HCT116 (cell line): ENCODE results near the gene ARHGEF12.

Experiments used
- ATF3 ChIP-seq: IDR thresholded peaks from 2 replicates; pipeline ENCODE4 v1.6.1; 2012
- CEBPB ChIP-seq: IDR thresholded peaks from 2 replicates; pipeline ENCODE4 v1.6.1; 2012; ENCODE audit warnings: low read depth
- CTCF ChIP-seq, 3 experiments: fragments of 200-600 bp in 1 of 3; sonication (generic) in 1 of 3; IDR thresholded peaks in 2 of 3; conservative IDR thresholded peaks in 1 of 3; 2 replicates each; pipeline ENCODE4 v1.5.1; 2012 to 2017; ENCODE audit warnings: low read depth in 2 of 3, low read length in 2 of 3, antibody characterized with exemption in 1 of 3, borderline replicate concordance in 1 of 3, control low read depth in 1 of 3, mild to moderate bottlenecking in 1 of 3, mixed read lengths in 1 of 3, mixed run types in 1 of 3, moderate library complexity in 1 of 3; ENCODE audit not compliant: insufficient read depth in 1 of 3
- EZH2 ChIP-seq: fragments of 200-600 bp; sonication (generic); IDR thresholded peaks from 2 replicates; pipeline ENCODE4 v1.6.1; 2017; ENCODE audit warnings: antibody characterized with exemption, mixed run types
- EZH2phosphoT487 ChIP-seq: fragments of 200-600 bp; IDR thresholded peaks from 2 replicates; pipeline ENCODE4 v1.6.1; 2018; ENCODE audit warnings: antibody characterized with exemption, borderline replicate concordance
- MAX ChIP-seq: IDR thresholded peaks from 2 replicates; pipeline ENCODE4 v1.6.1; 2012
- POLR2A ChIP-seq: IDR thresholded peaks from 2 replicates; pipeline ENCODE4 v1.7.0; 2011; ENCODE audit warnings: borderline replicate concordance; ENCODE audit not compliant: insufficient read depth, insufficient read length; ENCODE audit errors: extremely low read depth
- POLR2AphosphoS5 ChIP-seq: IDR thresholded peaks from 2 replicates; pipeline ENCODE4 v1.6.1; 2011; ENCODE audit warnings: mild to moderate bottlenecking, low read depth, low read length, moderate library complexity
- SP1 ChIP-seq: IDR thresholded peaks from 2 replicates; pipeline ENCODE4 v1.6.1; 2012; ENCODE audit warnings: low read depth
- TCF7L2 ChIP-seq: IDR thresholded peaks from 2 replicates; pipeline ENCODE4 v1.7.0; 2011; ENCODE audit warnings: borderline replicate concordance, inconsistent platforms; ENCODE audit not compliant: insufficient read depth, insufficient read length; ENCODE audit errors: extremely low read depth
- YY1 ChIP-seq: IDR thresholded peaks from 2 replicates; pipeline ENCODE4 v1.6.1; 2011; ENCODE audit warnings: low read length, low read depth, moderate library complexity, mild to moderate bottlenecking; ENCODE audit not compliant: insufficient replicate concordance; ENCODE audit errors: extremely low read depth
- ZBTB33 ChIP-seq: IDR thresholded peaks from 2 replicates; pipeline ENCODE4 v1.6.1; 2011; ENCODE audit warnings: mild to moderate bottlenecking, low read length, moderate library complexity; ENCODE audit not compliant: insufficient replicate concordance; ENCODE audit errors: extremely low read depth

- no peak for TF ChIP-seq CTCF (IDR thresholded peaks at IDR 0.05 in 2 of 3, conservative IDR thresholded peaks at IDR 0.05 in 1 of 3; ENCODE audit: borderline replicate concordance in 1 of 3, insufficient read depth in 1 of 3, low read depth in 2 of 3, low read length in 2 of 3)
- no peak for TF ChIP-seq EZH2phosphoT487
- no peak for TF ChIP-seq TCF7L2
- TF ChIP-seq EZH2 = no peak
- TF ChIP-seq POLR2A = no peak
- no peak for TF ChIP-seq MAX
- TF ChIP-seq SP1 = no peak
- TF ChIP-seq POLR2AphosphoS5 = no peak
- no peak for TF ChIP-seq ATF3
- TF ChIP-seq YY1 = no peak
- no peak for TF ChIP-seq CEBPB
- TF ChIP-seq ZBTB33 = no peak
These were observed 179.0 kb downstream of the ARHGEF12 start for GRCh38 chr11:120515186-120515723.
